ENCODE results near the gene PARD3B. TPM values are rescaled to one million over a fixed set of nuclear protein-coding genes. Genes with fewer than 3 reads are reported as not detected.

PARD3B gene
- total RNA-seq, 1 experiment from 2014 or later, result 6.4 TPM

- no peak overlapping the region for H3K9ac ChIP-seq (ENCODE audit: extremely low read depth, insufficient read length, low read length)
- no peak overlapping the region for H2BK12ac ChIP-seq (ENCODE audit: insufficient read length, low read depth, low read length)
These were observed 506.1 kb downstream of the PARD3B start for GRCh38 chr2:205051417-205051816.

More at GRCh38 chr2:205051417-205051816, 506.1 kb downstream of the PARD3B start:
- H3K27ac ChIP-seq (ENCODE audit: insufficient read length, low read depth, low read length), result no peak overlapping the region
- peaks cover 3% of the 10 kb centered on the region; the same call in 1 of the 2 replicates for H3K27me3 Mint-ChIP-seq (ENCODE audit: low read depth)
- H3K4ac ChIP-seq (ENCODE audit: low read depth, low read length), result no peak overlapping the region
- no peaks in the 10 kb centered on the region for H3K9me3 ChIP-seq (ENCODE audit: control insufficient read depth, low read depth, low read length)
- H3K23ac ChIP-seq (ENCODE audit: insufficient read length, low read depth, low read length), result no peak overlapping the region
- no peaks in the 10 kb centered on the region for H3K23me2 ChIP-seq (ENCODE audit: insufficient read length, low read depth, low read length, poor library complexity, severe bottlenecking)
- H3K4me1 ChIP-seq (ENCODE audit: insufficient read depth, low read length), result no peaks in the 10 kb centered on the region
- no peak overlapping the region for H4K8ac ChIP-seq (replicated peaks; ENCODE audit: insufficient read length, low read depth, low read length)
- H3K4me3 Mint-ChIP-seq, result no peak overlapping the region
- no peaks in the 10 kb centered on the region for H3K79me1 ChIP-seq (ENCODE audit: insufficient read depth, low read depth, low read length, poor library complexity, severe bottlenecking)
- no peaks in the 10 kb centered on the region for H4K20me1 ChIP-seq (ENCODE audit: control insufficient read depth, insufficient read depth, insufficient read length)
- H3K18ac ChIP-seq (ENCODE audit: insufficient read length, low read depth, low read length), result no peak overlapping the region
- peaks cover 0 to 7% (median 2%) of the 10 kb centered on the region in 3 experiments; a peak in 4 of 7 replicates for H3K36me3 Mint-ChIP-seq (ENCODE audit: insufficient read depth in 1 of 3, low read depth in 3 of 3)
- peaks cover 4 to 5% of the 10 kb centered on the region in 2 experiments for H3K9me3 Mint-ChIP-seq
- peak; percentile 41; the same call in 2 of the 3 replicates for TF ChIP-seq CTCF (conservative IDR thresholded peaks at IDR 0.05)
- no peaks in the 10 kb centered on the region for H3K27me3 ChIP-seq (ENCODE audit: insufficient read depth, low read length)
- no peak overlapping the region for H2BK5ac ChIP-seq (ENCODE audit: insufficient read length, low read length)
- H2BK120ac ChIP-seq (ENCODE audit: low read depth, low read length, poor library complexity, severe bottlenecking), result no peak overlapping the region
- no peak overlapping the region for H4K91ac ChIP-seq (ENCODE audit: insufficient read length, low read depth, low read length)
- no peaks in the 10 kb centered on the region for H3K79me2 ChIP-seq (ENCODE audit: insufficient read depth, low read length)
- no peak overlapping the region for H3K4me2 ChIP-seq (ENCODE audit: insufficient read depth, insufficient read length, low read length)
- no peak overlapping the region for H3K56ac ChIP-seq (ENCODE audit: insufficient read length, low read depth, low read length)
- H2AK5ac ChIP-seq (ENCODE audit: insufficient read length, low read length), result no peak overlapping the region
- no peak for DNase-seq
- H2BK20ac ChIP-seq (ENCODE audit: low read depth, low read length, poor library complexity, severe bottlenecking), result no peak overlapping the region
- H4K5ac ChIP-seq (ENCODE audit: insufficient read length, low read depth, low read length), result no peak overlapping the region
- no peak overlapping the region for H2BK15ac ChIP-seq (ENCODE audit: low read depth, low read length)
- H3K27ac Mint-ChIP-seq, result no peak overlapping the region
- no peak overlapping the region for H3T11ph ChIP-seq (ENCODE audit: low read length)
- H3K14ac ChIP-seq (ENCODE audit: insufficient read depth, low read length), result no peak overlapping the region
- H3K4me1 Mint-ChIP-seq, result peaks cover 16 to 23% of the 10 kb centered on the region in 2 experiments
- H2AFZ ChIP-seq (ENCODE audit: low read length), result no peak overlapping the region

All from H9 (cell line).